Esophagus squamous epithelium (tissue), 5 donors: ENCODE measurements around the gene SACS. TPM values are rescaled to one million over a fixed set of nuclear protein-coding genes. Genes with fewer than 3 reads are reported as not detected.

Source experiments
- DNase-seq: peaks from one replicate; lab custom pipeline; 2025; lab: John Stamatoyannopoulos, UW
- H3K27ac ChIP-seq, 4 donors: fragments of 200-600 bp; sonication (generic); one replicate each; pipeline ENCODE4 v1.5.1; 2016 to 2019; ENCODE audit warnings: mild to moderate bottlenecking in 1 of 4
- H3K27me3 ChIP-seq, 4 donors: fragments of 200-600 bp; sonication (generic); 1 replicate in 3 of 4; 2 replicates in 1 of 4; pipeline versions ENCODE4 v1.5.1 to v1.6.0; 2017 to 2021; ENCODE audit warnings: antibody characterized with exemption in 1 of 4
- H3K36me3 ChIP-seq, 3 donors: fragments of 200-600 bp; sonication (generic); one replicate each; pipeline ENCODE4 v1.5.1; 2016 to 2019
- H3K4me1 ChIP-seq, 3 donors: fragments of 200-600 bp; sonication (generic); one replicate each; pipeline ENCODE4 v1.5.1; 2017 to 2019
- H3K4me3 ChIP-seq, 4 donors: fragments of 200-600 bp; sonication (generic); 1 replicate in 3 of 4; 2 replicates in 1 of 4; pipeline ENCODE4 v1.5.1; 2016 to 2019; ENCODE audit warnings: mild to moderate bottlenecking in 2 of 4, moderate library complexity in 1 of 4
- H3K9me3 ChIP-seq, 3 donors: fragments of 200-600 bp; sonication (generic); one replicate each; pipeline ENCODE4 v1.5.1; 2016 to 2019
- POLR2A ChIP-seq, 4 donors: fragments of 450-650 bp; IDR thresholded peaks; one replicate each; pipeline ENCODE4 v1.6.1; 2017; ENCODE audit warnings: antibody characterized with exemption in 4 of 4, mild to moderate bottlenecking in 4 of 4, moderate library complexity in 3 of 4
- WGBS, 2 donors: methylation state at CpG; one replicate each; pipeline ENCODE4 v1.1.5; 2018; 5-methylcytosine and 5-hydroxymethylcytosine counted together
- intact Hi-C: fragments of 100-400 bp; cut with DNase I; formaldehyde crosslinking; loops from one replicate; pipeline ENCODE4 v1.15.0; 2022
- total RNA-seq, 4 donors: library from RNA; depleted of rRNA; stranded (reverse); fragments of >200 nt; gene quantifications; one replicate each; pipeline ENCODE4 v1.1.0, GENCODE V29; 2016
- TF ChIP-seq, protein P1 (sequence below), 6 experiments: fragments of 450-650 bp in 4 of 6; fragments of 200-600 bp in 2 of 6; sonication (generic) in 2 of 6; IDR thresholded peaks; one replicate each; pipeline ENCODE4 v1.5.1; 2016 to 2019; ENCODE audit warnings: antibody characterized with exemption in 6 of 6, mild to moderate bottlenecking in 4 of 6, moderate library complexity in 4 of 6
- donor health status: DM: yes; HTN: yes; CAD: no.

The SACS gene
- total RNA-seq, 4 donors from 2014 or later = 3.0 to 14.5 (median 10.6) TPM

DNA sequence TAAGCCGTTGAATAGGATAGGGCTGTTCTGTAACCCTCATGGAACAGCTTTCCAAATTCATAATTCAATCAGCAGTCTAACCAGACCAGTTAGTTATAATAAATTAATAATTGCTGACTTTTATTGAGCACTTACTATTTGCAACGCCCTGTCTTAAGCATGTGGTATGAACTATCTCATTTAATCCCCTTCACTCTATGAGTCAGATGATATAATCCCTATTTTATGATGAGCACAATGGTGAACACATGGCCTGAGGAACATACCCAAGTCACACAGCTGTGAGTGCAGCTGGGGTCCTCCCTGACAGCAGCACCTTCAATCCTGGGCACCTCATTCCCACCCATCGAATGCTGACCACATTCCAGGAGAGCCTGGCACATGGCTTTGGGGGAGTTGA, 28.0 kb upstream of the SACS start:
- Histone ChIP-seq H3K9me3 (no peaks in the 10 kb centered on the region), H3K4me3 (no peak overlapping the region), H3K27me3 (no peaks in the 10 kb centered on the region), H3K27ac (no peak overlapping the region), H3K4me1 (peaks cover 0 to 10% (median 0%) of the 10 kb centered on the region in 3 donors), H3K36me3 (no peaks in the 10 kb centered on the region)
- no peak for DNase-seq
- 71 to 72% methylated on average over 3 of the region's 3 CpGs for WGBS, 2 donors
- intact Hi-C loops = loop anchor here (10.0 kb wide), 3 partner anchors 103 to 413 kb away; no protein-coding TSS in a partner anchor
- TF ChIP-seq POLR2A (IDR thresholded peaks at IDR 0.05) = no peak
- TF ChIP-seq, protein P1, sequence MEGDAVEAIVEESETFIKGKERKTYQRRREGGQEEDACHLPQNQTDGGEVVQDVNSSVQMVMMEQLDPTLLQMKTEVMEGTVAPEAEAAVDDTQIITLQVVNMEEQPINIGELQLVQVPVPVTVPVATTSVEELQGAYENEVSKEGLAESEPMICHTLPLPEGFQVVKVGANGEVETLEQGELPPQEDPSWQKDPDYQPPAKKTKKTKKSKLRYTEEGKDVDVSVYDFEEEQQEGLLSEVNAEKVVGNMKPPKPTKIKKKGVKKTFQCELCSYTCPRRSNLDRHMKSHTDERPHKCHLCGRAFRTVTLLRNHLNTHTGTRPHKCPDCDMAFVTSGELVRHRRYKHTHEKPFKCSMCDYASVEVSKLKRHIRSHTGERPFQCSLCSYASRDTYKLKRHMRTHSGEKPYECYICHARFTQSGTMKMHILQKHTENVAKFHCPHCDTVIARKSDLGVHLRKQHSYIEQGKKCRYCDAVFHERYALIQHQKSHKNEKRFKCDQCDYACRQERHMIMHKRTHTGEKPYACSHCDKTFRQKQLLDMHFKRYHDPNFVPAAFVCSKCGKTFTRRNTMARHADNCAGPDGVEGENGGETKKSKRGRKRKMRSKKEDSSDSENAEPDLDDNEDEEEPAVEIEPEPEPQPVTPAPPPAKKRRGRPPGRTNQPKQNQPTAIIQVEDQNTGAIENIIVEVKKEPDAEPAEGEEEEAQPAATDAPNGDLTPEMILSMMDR (IDR thresholded peaks at IDR 0.05) = no peak

DNA sequence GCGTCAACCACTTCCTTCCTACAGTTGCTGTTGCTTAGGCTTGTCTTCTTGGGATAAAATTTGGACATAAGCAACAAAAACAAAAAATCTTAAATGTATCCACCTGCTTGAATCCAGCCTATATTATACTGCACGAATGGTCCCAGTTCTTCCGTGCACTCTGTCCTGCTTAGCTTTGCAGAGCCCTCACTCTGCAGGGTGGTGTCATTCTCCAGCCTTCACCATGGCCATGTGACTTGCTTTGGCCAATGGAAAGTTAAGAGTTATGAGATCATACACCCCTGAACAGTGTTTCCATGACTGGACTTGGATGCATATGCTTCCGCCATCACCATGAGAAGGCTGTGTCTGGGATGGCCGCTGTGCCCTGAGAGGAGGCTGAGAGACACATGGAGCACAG, 27.4 kb upstream of the SACS start:
- intact Hi-C loops = loop anchor here (10.0 kb wide), 3 partner anchors 104 to 414 kb away; no protein-coding TSS in a partner anchor

GRCh38 chr13:23460309-23460708, 26.8 kb upstream of the SACS start:
- intact Hi-C loops = loop anchor here (10.0 kb wide), 3 partner anchors 104 to 414 kb away; no protein-coding TSS in a partner anchor
- Histone ChIP-seq H3K4me1 (peaks cover 0 to 6% (median 3%) of the 10 kb centered on the region in 3 donors), H3K4me3 (no peak overlapping the region), H3K36me3 (no peaks in the 10 kb centered on the region), H3K27ac (no peak overlapping the region), H3K27me3 (no peaks in the 10 kb centered on the region), H3K9me3 (no peaks in the 10 kb centered on the region)
- no peak for TF ChIP-seq POLR2A (IDR thresholded peaks at IDR 0.05)
- TF ChIP-seq, protein P1 (IDR thresholded peaks at IDR 0.05) = no peak
- WGBS, 2 donors = 50 to 64% methylated on average over 1 of the region's 1 CpG
- DNase-seq = no peak

More for the DNA sequence above, 27.4 kb upstream of the SACS start:
- Histone ChIP-seq H3K27me3 (no peaks in the 10 kb centered on the region), H3K27ac (no peak overlapping the region), H3K4me3 (no peak overlapping the region), H3K4me1 (peaks cover 0 to 5% (median 0%) of the 10 kb centered on the region in 3 donors), H3K36me3 (no peaks in the 10 kb centered on the region), H3K9me3 (no peaks in the 10 kb centered on the region)
- TF ChIP-seq, protein P1 (IDR thresholded peaks at IDR 0.05) = no peak
- no peak for TF ChIP-seq POLR2A (IDR thresholded peaks at IDR 0.05)
- no peak for DNase-seq
- 92 to 94% methylated on average over 5 of the region's 5 CpGs for WGBS, 2 donors

- Histone ChIP-seq H3K27me3 (no peaks in the 10 kb centered on the region), H3K36me3 (no peaks in the 10 kb centered on the region), H3K27ac (no peak overlapping the region), H3K4me3 (no peak overlapping the region), H3K4me1 (peaks cover 0 to 6% (median 3%) of the 10 kb centered on the region in 3 donors), H3K9me3 (no peaks in the 10 kb centered on the region)
- 74 to 78% methylated on average over 3 to 4 of the region's 4 CpGs for WGBS, 2 donors
- intact Hi-C loops = no loop called here
- DNase-seq = no peak
- TF ChIP-seq, protein P1 (IDR thresholded peaks at IDR 0.05) = no peak
- TF ChIP-seq POLR2A (IDR thresholded peaks at IDR 0.05) = no peak
Measured at GRCh38 chr13:23458989-23459388, 25.5 kb upstream of the SACS start.

DNA sequence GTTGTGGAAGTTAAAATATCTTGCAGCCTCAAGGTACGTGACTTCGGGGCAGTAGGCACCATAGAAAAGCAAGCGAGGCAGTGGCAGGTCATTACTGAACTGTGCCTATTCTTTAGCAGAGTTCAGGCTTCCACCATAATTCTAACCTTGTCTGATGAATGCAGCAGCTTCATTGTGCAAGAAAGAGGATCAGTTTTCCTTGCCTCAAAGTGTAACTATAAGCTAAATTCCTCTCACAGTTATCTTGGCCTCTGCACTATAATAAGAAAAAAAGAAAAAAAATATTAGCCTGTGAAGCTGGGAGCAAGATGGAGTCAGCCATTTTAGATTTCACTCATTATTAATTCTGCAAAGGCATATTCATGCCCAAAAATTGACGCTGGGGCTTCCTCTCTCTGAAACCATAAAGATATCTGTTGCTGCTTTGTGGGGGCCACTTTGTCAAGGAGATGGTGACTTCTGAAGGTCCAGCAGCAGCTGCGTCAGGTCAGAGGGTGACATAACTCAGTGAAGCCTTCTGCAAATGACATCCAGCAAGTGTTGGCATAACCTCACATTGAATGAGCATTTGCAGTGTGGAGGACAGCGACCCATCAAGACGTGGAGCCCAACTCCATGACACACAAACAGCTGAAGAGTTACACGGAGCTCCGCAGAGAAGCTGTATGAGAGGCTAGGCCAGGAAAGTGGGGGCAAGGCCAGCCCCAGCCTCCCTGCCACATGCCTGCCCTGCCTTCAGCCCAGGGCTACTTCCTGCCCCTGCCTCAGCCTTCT, 23.1 kb upstream of the SACS start:
- Histone ChIP-seq H3K27me3 (no peaks in the 10 kb centered on the region), H3K4me1 (peaks cover 0 to 6% (median 3%) of the 10 kb centered on the region in 3 donors), H3K36me3 (no peaks in the 10 kb centered on the region), H3K4me3 (no peak overlapping the region), H3K27ac (no peak overlapping the region), H3K9me3 (no peaks in the 10 kb centered on the region)
- no peak for TF ChIP-seq POLR2A (IDR thresholded peaks at IDR 0.05)
- TF ChIP-seq, protein P1 (IDR thresholded peaks at IDR 0.05) = no peak
- intact Hi-C loops = no loop called here
- WGBS, 2 donors = 92 to 94% methylated on average over 5 to 9 of the region's 9 CpGs
- DNase-seq = no peak
